Stimulated activated CD4-positive, alpha-beta T cell treated with anti-CD3 and anti-CD28 coated beads, TNF-alpha, amount 100 ng/mL, for 1 hour (primary cell): ENCODE data around the gene ZBTB21.
"Not testable (repeated sequence)": the region's sequence is repeated elsewhere in the genome, so short reads cannot be mapped to it uniquely, and the experiment has no call there.

Experiments
- DNase-seq, 3 donors: peaks; one replicate each; pipeline ENCODE4 v3.0.0-alpha.2; 2020; ENCODE audit warnings: low read depth in 3 of 3, low spot score in 1 of 3

Gene ZBTB21

GRCh38 chr21:41995577-41995976 lies 14.6 kb downstream of the ZBTB21 start:
- no peak for DNase-seq

DNA sequence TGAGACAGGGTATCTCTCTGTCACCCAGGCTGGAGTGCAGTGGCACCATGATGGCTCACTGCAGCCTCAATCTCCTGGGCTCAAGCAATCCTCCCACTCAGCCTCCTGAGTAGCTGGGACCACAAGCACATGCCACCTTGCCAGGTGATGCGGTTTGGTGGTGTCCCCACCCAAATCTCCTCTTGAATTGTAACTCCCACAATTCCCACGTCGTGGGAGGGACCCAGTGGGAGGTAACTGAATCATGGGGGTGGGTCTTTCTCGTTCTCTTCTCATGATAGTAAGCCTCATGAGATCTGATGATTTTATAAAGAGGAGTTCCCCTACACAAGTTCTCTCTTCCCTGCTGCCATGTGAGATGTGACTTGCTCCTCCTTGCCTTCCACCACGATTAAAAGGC lies 15.5 kb downstream of the ZBTB21 start:
- not testable (repeated sequence) for DNase-seq

- no peak for DNase-seq
Observed at GRCh38 chr21:41993744-41994143, 16.4 kb downstream of the ZBTB21 start.

- no peak for DNase-seq
Observed at GRCh38 chr21:41992576-41992975, 17.6 kb downstream of the ZBTB21 start.

GRCh38 chr21:41991659-41992058 lies 18.5 kb downstream of the ZBTB21 start:
- DNase-seq, result no peak

DNA sequence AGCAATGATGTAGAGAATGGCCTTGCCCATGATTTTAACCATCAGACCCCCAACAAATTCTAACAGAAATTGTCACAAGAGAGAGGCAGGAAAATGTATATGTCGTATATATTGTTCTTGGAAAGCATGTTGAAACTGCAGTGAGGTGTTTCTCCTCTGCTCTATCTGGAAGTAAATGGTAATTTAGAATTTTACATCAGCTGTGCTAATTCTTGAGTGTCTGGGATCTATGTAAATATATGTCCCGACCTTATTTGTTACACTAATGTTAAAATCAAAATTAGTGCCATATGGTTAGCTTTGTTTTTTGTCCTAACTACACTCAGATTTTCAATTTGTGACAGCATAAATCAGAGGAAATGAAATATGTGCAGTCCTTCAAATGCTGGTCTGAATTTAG lies 20.5 kb downstream of the ZBTB21 start:
- DNase-seq, result no peak

DNA sequence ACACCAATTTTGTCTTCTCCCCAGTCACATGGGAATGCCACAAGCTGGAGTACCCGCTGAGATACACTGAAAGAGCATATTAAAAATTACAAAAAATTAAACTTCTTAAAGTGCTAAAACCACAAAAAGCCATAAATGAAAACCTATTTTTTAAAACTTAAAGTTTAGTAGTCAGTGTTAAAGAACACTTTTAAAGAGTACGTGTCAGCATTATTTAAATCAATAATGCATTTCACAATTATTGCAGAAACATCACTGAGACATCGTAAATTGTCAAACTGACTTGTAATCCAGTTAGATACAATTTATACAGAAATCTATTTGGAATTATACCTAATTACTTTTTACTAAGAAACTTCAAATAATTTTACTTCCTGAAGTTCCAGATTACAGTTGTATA lies 22.9 kb downstream of the ZBTB21 start:
- no peak for DNase-seq

DNA sequence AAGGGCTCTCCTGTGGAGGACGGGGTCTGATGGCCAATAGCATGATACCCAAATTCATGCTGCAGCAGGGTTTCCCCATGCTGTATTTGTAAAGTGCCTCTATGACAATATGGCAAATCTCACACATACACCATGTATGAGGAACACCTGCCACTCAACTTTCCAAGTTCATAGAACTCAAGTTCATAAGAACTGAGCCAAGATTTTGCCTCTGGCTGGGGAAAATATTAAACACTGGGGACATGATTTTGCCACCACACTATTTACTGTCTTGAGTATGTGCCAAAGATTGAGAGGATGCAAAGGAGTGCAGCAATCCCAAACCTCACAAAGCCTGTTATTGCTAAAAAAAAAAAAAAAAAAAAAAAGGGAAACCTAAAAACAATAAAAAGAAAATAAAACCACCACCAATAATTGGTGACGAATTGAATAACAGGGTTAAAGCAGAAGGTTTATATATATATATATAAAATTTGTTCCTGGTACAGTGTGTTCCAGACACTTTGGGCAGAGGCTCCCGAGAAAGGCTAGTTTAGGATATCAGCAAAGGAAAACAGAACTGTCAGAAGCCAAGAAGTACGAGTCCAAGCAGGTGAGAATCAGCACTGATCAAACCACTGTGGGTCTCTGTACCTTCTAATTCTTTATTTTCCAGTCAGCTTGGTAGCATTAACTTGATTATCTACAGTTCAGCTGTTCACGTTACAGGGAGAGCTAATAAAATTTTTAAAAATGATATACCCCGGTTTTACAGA lies 24.3 kb downstream of the ZBTB21 start:
- no peak for DNase-seq

- DNase-seq, result no peak
Observed at GRCh38 chr21:41983229-41983628, 26.9 kb downstream of the ZBTB21 start.

DNA sequence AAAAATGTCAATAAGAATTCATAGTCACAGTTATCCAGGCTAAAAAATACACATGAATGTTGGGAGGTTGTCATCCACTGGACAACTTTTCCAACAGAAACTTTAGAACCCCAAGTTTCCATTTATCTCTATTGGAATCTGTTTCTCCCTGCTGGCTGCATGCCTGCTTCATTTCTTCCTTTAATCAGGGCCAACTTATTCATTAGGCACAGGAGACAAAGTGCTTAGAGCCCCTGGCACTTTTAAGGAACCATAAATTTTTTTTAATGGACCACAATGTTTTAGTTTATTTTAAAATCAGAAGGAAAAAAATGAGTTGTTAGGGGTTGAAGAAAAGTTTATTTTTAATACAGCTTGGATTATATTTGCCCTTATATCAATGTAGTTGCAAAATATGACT lies 29.6 kb downstream of the ZBTB21 start:
- DNase-seq, result no peak

- DNase-seq, result no peak
Observed at GRCh38 chr21:41979751-41980369, 30.3 kb downstream of the ZBTB21 start.

DNA sequence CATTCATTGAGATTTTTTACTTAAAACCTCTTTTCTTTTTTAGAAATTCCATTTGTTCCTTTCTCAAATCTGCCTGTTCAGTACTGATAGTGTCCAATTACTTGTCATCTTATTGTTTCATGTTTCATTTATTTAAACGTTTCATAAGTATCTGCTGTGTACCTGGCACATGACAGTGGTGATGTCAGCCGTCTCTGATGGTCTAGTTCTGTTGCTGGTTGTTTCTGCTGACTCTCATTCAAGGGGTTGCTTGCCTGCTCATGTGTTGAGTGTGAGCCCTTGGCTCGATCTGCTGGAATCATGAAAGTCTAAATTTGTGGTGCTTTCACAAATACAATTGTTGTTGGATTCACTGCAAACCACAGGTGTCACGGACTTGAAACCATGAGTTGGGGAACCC lies 30.8 kb downstream of the ZBTB21 start:
- no peak for DNase-seq

- DNase-seq, result no peak
Observed at GRCh38 chr21:41977034-41977950, 32.9 kb downstream of the ZBTB21 start.

- DNase-seq, result no peak
Observed at GRCh38 chr21:41976611-41977010, 33.5 kb downstream of the ZBTB21 start.

- DNase-seq, result no peak
Observed at GRCh38 chr21:41975391-41976272, 34.5 kb downstream of the ZBTB21 start.

DNA sequence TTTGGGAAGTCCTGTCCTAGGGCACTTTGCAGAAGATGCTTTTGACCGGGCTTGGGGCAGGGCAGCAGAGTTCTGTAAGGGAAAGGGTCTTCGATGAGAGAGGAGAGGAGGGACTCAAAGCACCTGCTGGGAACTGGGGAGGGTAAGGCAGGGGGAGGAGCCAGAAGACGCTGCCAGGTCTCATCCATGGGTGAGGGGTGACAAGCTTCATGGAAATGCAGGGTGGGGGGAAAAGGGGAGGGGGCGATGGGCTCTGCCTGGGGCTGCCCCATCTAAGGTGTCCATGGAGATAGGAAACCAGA lies 35.5 kb downstream of the ZBTB21 start:
- no peak for DNase-seq

DNA sequence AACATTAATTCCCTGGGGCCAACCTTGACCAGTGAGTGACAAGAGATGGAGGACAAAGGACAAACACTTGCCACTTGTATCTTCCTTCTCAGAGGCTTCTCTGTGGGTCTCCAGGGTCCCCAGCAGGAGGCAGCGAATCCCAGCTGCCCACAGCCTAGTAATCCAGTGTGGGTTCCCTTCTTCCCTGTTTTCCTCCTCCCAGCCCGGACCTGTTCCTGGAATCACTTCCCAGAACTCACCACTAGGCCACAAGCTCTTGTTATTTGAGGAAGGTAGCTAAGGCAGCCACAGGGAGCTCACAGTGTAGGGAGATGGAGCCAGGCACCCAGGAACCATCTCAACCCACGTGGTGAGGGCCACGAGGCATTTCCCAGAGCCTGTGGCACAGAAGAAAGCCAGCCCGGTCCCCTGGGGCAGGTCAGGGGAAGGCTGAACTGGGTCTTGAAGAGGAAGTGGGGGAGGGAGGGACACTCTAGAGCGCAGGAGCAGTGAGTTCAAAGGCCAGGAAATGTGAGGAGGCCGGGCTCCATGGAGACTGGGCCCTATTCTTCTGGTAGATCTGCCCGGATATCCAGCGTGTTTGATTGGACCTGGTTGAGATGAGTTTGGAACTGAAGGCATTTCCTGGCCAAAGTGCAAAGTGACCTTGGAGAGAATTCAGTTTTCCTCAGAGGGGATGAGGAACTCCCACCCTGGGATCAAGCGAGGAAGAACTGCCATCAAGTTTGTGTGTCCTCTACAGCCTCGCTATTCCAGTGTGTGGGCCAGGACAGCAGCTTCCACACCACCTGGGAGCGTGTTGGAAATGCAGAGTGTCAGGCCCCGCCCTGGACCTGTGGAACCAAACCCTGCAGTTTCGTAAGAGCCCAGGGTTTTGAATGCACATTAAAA lies 36.1 kb downstream of the ZBTB21 start:
- DNase-seq, result no peak

DNA sequence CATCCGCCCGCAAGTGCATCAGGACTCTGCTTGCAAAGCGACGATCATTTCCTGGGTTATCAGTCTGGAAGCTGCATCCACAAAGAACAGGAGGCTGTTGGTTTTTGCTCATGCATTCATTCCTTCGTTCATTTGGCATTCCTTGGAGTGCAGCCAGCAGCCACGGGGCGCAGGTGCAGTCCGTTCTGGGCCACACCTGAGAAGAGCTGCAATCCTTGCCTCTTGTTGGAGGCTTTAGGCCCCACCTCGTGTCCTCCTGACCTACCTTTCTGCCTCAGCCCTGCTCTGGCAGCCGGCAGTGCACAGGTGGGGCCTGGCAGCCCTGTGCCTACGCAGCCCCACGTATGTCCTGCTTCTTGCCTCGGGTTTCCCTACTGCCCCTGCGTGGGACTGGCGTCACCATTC lies 36.7 kb downstream of the ZBTB21 start:
- DNase-seq, result no peak

- no peak for DNase-seq
Observed at GRCh38 chr21:41972511-41973205, 37.5 kb downstream of the ZBTB21 start.

- no peak for DNase-seq
Observed at GRCh38 chr21:41971891-41972290, 38.3 kb downstream of the ZBTB21 start.
